ENCODE measurements around the gene XIAP.

Gene XIAP

GRCh38 chrX:123917069-123917468 is 57.2 kb downstream of the XIAP start:
- H3K4me2 ChIP-seq (ENCODE audit: low read depth, low read length, poor library complexity, severe bottlenecking) = no peak overlapping the region
- H3K9me3 ChIP-seq (ENCODE audit: insufficient read depth, low read length) = no peaks in the 10 kb centered on the region
- no peaks in the 10 kb centered on the region for H3K27me3 ChIP-seq (ENCODE audit: low read length)
- no peak overlapping the region for H3K4me3 ChIP-seq (ENCODE audit: insufficient read depth, low read length, poor library complexity, severe bottlenecking)
- no peak overlapping the region for H3K9ac ChIP-seq (ENCODE audit: low read length)
- no peak for TF ChIP-seq EZH2phosphoT487 (conservative IDR thresholded peaks at IDR 0.05; ENCODE audit: low read length)
- TF ChIP-seq, protein P1, sequence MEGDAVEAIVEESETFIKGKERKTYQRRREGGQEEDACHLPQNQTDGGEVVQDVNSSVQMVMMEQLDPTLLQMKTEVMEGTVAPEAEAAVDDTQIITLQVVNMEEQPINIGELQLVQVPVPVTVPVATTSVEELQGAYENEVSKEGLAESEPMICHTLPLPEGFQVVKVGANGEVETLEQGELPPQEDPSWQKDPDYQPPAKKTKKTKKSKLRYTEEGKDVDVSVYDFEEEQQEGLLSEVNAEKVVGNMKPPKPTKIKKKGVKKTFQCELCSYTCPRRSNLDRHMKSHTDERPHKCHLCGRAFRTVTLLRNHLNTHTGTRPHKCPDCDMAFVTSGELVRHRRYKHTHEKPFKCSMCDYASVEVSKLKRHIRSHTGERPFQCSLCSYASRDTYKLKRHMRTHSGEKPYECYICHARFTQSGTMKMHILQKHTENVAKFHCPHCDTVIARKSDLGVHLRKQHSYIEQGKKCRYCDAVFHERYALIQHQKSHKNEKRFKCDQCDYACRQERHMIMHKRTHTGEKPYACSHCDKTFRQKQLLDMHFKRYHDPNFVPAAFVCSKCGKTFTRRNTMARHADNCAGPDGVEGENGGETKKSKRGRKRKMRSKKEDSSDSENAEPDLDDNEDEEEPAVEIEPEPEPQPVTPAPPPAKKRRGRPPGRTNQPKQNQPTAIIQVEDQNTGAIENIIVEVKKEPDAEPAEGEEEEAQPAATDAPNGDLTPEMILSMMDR (IDR thresholded peaks at IDR 0.05; ENCODE audit: insufficient read depth, low read length, poor library complexity, severe bottlenecking) = no peak
- H3K36me3 ChIP-seq (ENCODE audit: low read length) = no peaks in the 10 kb centered on the region
- no peaks in the 10 kb centered on the region for H3K9me2 ChIP-seq (replicated peaks; ENCODE audit: insufficient read depth, low read length)
- H3K27ac ChIP-seq (ENCODE audit: low read depth, low read length) = no peak overlapping the region
- H2AFZ ChIP-seq (ENCODE audit: low read depth, low read length, severe bottlenecking) = no peak overlapping the region
- no peaks in the 10 kb centered on the region for H4K20me1 ChIP-seq (ENCODE audit: low read depth, low read length)
- no peaks in the 10 kb centered on the region for H3F3A ChIP-seq (ENCODE audit: insufficient read depth)
- no peaks in the 10 kb centered on the region for H3K79me2 ChIP-seq (ENCODE audit: insufficient read depth, low read length)

- H3K27ac ChIP-seq (ENCODE audit: low read depth, low read length) = no peak overlapping the region
- H3K9me3 ChIP-seq (ENCODE audit: insufficient read depth, low read length) = no peaks in the 10 kb centered on the region
- no peaks in the 10 kb centered on the region for H3K27me3 ChIP-seq (ENCODE audit: low read length)
- no peak overlapping the region for H3K9ac ChIP-seq (ENCODE audit: low read length)
- no peak overlapping the region for H2AFZ ChIP-seq (ENCODE audit: low read depth, low read length, severe bottlenecking)
- no peaks in the 10 kb centered on the region for H3K9me2 ChIP-seq (replicated peaks; ENCODE audit: insufficient read depth, low read length)
- no peak overlapping the region for H3K4me2 ChIP-seq (ENCODE audit: low read depth, low read length, poor library complexity, severe bottlenecking)
- no peak overlapping the region for H3K4me3 ChIP-seq (ENCODE audit: insufficient read depth, low read length, poor library complexity, severe bottlenecking)
- H3F3A ChIP-seq (ENCODE audit: insufficient read depth) = no peaks in the 10 kb centered on the region
- H3K79me2 ChIP-seq (ENCODE audit: insufficient read depth, low read length) = no peaks in the 10 kb centered on the region
- H3K36me3 ChIP-seq (ENCODE audit: low read length) = no peaks in the 10 kb centered on the region
- TF ChIP-seq EZH2phosphoT487 (conservative IDR thresholded peaks at IDR 0.05; ENCODE audit: low read length) = no peak
- TF ChIP-seq, protein P1 (IDR thresholded peaks at IDR 0.05; ENCODE audit: insufficient read depth, low read length, poor library complexity, severe bottlenecking) = no peak
- H4K20me1 ChIP-seq (ENCODE audit: low read depth, low read length) = no peaks in the 10 kb centered on the region
Observed at GRCh38 chrX:123918106-123918721, 58.4 kb downstream of the XIAP start.

DNA sequence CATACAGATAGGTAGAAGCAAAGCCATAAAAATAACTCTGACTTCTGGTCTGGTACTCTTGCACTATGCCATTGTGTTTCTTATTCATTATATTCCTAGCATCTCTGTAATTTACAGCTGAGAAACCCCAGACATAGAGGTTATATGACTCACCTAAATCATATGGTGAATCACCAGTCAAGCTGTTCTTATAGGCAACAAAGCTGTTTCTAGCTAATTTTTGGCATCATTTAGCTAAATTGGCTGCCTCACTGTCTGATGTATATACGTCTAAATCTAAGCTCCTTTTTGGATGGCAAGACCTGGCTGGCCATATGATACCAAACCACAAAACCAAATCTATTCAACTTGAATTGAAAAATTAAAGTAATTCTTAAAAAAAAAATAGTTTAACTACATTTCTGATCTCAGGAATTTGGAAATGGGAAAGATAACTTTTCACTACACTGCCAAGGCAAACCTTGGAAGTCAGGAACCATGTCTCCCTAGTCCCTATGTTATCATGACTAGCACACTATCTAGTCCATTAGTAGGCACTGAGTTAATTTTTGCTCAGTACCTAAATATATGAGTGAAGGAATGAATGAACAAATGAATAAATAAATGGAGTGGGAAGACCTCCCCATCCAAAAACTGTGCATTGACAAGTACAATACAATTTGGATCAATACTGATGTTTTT is 60.4 kb downstream of the XIAP start:
- Histone ChIP-seq H3F3A (ENCODE audit: insufficient read depth) (no peaks in the 10 kb centered on the region), H3K27ac (ENCODE audit: low read depth, low read length) (no peak overlapping the region), H3K4me3 (ENCODE audit: insufficient read depth, low read length, poor library complexity, severe bottlenecking) (no peak overlapping the region), H3K27me3 (ENCODE audit: low read length) (no peaks in the 10 kb centered on the region), H2AFZ (ENCODE audit: low read depth, low read length, severe bottlenecking) (no peak overlapping the region), H3K9me2 (replicated peaks; ENCODE audit: insufficient read depth, low read length) (no peaks in the 10 kb centered on the region), H3K79me2 (ENCODE audit: insufficient read depth, low read length) (no peaks in the 10 kb centered on the region), H3K9me3 (ENCODE audit: insufficient read depth, low read length) (no peaks in the 10 kb centered on the region), H3K9ac (ENCODE audit: low read length) (no peak overlapping the region), H3K36me3 (ENCODE audit: low read length) (no peaks in the 10 kb centered on the region), H3K4me2 (ENCODE audit: low read depth, low read length, poor library complexity, severe bottlenecking) (no peak overlapping the region), H4K20me1 (ENCODE audit: low read depth, low read length) (no peaks in the 10 kb centered on the region)
- TF ChIP-seq, protein P1 (IDR thresholded peaks at IDR 0.05; ENCODE audit: insufficient read depth, low read length, poor library complexity, severe bottlenecking) = no peak
- no peak for TF ChIP-seq EZH2phosphoT487 (conservative IDR thresholded peaks at IDR 0.05; ENCODE audit: low read length)

Measured in SU-DHL-6 (cell line).